ENCODE data around the gene CALR3. TPM values are rescaled to one million over a fixed set of nuclear protein-coding genes. Genes with fewer than 3 reads are reported as not detected.
A peak's percentile ranks its signal among the peaks of the same experiment; 100 is the strongest.

The CALR3 gene
- total RNA-seq, 2 donors from 2014 or later: not detected

DNA sequence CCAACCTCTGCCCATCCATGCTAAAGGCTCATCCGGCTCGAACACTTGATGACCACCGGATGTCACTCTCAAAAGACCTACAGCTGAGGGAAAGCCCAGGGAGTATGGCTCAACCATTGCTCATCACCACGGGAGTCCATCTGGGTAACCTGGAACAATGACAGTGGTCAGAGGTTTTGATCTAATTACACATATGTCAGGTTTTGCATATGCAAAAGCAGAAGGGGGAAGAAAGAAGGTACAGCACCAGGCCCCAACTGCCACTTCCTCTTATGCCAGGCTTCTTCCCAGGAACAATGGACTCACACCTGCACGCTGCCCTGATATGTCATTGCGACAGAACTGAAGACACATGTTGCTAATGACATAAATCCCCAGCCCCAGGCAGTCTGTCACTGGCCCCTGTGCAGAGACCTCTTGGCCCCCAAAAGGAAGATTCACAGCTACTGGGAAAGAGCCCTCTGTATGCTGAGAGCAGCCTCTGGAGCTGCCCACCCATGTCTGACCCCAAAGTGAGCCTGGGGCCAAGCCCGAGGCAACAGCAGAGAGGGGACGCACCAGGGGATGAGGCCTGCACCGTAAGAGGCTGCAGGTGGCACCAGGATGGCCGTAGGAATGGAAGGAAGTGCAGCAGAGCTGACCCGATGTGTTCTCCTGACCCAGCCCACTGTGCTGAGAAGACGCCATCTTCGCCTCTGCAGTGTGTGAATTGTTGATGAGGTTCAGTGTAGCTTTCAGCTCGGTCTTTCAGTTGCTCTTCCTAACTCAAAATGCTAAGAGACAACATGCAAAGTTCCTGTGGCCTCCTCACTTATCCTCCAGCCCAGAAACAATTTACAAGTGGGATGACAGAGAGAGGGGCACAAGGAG, 50.5 kb downstream of the CALR3 start:
- ATAC-seq (no peak), DNase-seq (no peak)
- intact Hi-C loops (cut with DNase I, micrococcal nuclease): no loop called here

DNA sequence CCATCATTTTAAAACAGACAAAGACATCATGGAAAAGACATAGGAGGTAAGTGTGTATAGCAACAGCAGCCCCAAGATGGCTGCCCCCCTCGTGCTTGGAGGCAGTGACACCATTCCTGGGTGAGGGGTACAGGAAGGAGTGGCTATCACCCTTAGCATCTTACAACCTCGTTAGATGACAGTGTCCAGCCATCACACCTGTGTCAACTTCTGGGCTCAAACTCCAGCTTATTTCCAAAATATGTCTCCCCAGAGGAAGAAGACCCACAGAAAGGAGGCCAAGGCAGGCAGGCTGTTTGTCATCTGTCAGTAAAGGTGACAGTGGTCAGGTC, 51.7 kb downstream of the CALR3 start:
- intact Hi-C loops (cut with DNase I, micrococcal nuclease): no loop called here
- no peak for ATAC-seq
- no peak for DNase-seq

GRCh38 chr19:16442386-16443276, 53.3 kb downstream of the CALR3 start:
- ATAC-seq (peak; percentile 93), DNase-seq (peak; percentile 83 to 85)
- intact Hi-C loops (cut with DNase I, micrococcal nuclease): no loop called here

DNA sequence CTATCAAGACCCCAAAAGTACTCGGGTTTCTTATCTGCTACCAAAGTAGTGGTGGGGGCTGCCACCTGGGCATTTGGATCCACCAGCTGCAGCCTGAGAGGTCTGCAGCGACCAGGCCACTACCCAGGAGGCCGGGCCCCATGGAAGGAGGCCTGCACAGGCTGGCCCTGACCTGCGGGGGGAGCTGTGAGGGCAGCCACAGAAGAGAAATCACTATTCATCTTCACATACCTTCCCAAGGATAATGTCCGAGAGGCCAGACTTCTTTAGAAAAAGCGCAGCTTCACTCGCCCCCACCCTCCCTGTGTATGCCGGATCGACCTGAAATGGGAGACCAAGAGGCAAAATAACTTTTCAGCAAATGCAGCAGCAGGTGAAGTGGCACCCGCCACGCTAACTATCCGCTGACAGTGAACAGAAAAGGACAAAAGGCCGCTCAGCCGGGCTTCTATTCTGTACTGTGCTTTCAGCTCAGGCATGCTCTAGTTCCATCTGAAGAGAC, 54.3 kb downstream of the CALR3 start:
- DNase-seq: no peak
- ATAC-seq: peak; percentile 41
- intact Hi-C loops (cut with DNase I, micrococcal nuclease): no loop called here

GRCh38 chr19:16436780-16437332, 59.1 kb downstream of the CALR3 start:
- intact Hi-C loops (cut with DNase I, micrococcal nuclease): no loop called here
- no peak for DNase-seq
- ATAC-seq: no peak

DNA sequence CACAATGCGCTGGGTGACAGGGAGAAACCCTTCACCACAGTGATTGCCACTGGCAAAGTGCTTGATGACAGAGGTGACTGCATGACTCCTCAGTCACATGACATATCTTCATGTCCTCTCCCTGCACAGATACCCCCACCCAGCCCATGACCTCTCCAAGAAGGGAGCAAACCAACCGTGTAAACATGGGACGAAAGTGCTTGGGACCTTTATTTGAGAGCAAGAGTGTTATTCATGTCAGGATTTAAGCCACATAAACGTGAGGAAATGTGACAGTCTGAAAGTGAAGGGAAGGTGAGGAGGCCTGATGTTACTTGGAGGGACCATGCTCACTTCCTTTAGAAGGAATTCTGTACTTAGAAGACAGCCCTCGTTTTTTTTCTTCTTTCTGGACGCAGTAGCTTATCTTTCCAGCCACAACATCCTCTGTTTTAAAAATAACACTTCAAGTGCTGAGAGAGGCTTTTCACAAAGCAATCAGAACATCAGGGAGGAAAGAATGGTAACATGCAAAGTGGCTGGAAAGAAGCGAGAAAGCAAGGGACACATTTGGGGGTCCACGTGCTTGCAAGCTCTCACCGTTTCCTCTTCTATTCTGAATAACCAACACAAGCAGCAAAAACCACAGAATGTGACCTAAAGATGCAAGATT, 59.8 kb downstream of the CALR3 start:
- DNase-seq (no peak), ATAC-seq (no peak)
- intact Hi-C loops (cut with DNase I, micrococcal nuclease): no loop called here

DNA sequence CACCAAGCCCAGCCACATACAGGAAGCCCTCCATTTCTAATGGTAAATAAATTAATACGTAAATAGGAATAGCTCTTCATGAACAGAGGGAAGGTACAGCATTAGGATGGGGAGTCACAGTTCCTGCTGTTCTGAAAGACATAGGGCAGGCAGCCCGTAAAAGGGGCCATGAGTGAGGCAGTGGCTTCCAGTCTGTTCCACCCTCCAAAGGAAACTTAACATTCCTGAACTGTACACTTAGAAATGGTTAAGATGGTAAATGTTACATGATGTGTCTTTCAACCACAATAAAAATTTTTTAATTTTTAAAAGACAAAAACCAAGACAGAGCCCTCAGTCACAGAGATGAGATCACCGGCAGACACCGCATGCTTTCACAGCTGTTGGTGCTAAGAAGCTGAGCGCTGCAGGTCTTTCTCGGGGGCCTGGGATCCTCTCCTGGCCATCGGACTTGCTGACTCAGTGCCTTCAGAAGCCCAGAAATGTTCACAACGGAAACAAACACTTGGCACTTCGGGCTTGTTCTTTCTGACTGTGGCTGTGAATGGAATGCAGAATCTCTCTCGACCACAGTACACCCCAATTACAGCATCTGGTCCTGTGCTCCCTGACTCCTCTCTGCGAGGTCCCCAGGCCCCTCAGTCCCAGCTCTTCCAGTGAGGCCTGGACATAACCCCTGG, 60.6 kb downstream of the CALR3 start:
- peak; percentile 19 for ATAC-seq
- DNase-seq: peak in 1 of 2 donors; percentile 46
- intact Hi-C loops (cut with DNase I, micrococcal nuclease): no loop called here

DNA sequence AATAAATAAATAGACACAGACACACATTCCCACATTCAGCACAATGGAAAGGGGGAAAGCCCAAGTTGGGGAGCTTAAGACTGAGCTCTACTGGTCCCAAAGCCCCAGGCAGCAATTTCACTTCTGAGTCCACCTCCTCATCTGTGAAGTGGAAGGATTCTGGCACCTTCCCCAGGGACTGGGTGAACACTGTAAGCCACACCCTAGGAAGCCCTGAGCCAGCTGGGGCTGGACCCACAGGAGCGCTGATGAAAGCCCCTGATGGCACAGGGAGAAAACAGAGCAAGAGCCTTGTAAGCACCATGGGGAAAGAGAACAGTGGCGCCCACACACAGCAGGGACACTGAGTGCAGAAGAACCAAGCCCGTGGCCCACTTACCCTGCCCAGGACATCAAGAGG, 62.0 kb downstream of the CALR3 start:
- intact Hi-C loops (cut with DNase I, micrococcal nuclease): no loop called here
- DNase-seq: no peak
- ATAC-seq: no peak

DNA sequence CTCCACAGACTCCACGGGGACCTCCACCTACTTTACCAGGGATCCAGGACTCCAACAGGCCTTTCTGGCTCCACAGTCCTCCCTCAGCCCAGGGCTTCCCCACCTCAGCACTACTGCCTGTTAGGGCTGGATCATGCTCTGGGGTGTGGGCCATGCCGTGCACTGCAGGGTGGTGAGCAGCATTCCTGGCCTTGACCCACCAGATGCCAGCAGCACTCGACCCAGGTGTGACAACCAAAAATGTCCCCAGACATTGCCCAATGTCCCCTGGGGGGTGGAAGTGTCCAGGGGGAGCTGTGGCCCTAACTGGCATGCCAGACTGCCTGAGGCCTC, 66.2 kb downstream of the CALR3 start:
- intact Hi-C loops (cut with DNase I, micrococcal nuclease): no loop called here
- DNase-seq (no peak), ATAC-seq (no peak)

- intact Hi-C loops (cut with DNase I, micrococcal nuclease): no loop called here
- peak in 1 of 2 donors; percentile 41 for DNase-seq
- ATAC-seq: peak; percentile 25
These were observed 66.8 kb downstream of the CALR3 start for GRCh38 chr19:16429066-16429758.

Other genes with a start within 250 kb of the CALR3 start
- 10 to 100 TPM; 28.2 to 29.4 TPM for gene KLF2, start 171.3 kb downstream of the CALR3 start, total RNA-seq
- 10 to 100 TPM; 33.4 to 41.1 TPM for gene EPS15L1, start 24.2 kb downstream of the CALR3 start, total RNA-seq
- gene C19orf44, start 227 bp upstream of the CALR3 start, total RNA-seq: 1 to 10 TPM; 1.4 to 2.4 TPM
- 10 to 100 TPM; 32.1 to 41.5 TPM for gene CHERP, start 46.3 kb upstream of the CALR3 start, total RNA-seq
- gene SLC35E1, start 76.2 kb upstream of the CALR3 start, total RNA-seq: 10 to 100 TPM; 35.8 to 37.7 TPM
- gene MED26, start 132.0 kb upstream of the CALR3 start, total RNA-seq: 10 to 100 TPM in 1 of 2 donors, 1 to 10 TPM in 1; 9.0 to 10.4 TPM
- gene SMIM7, start 164.0 kb upstream of the CALR3 start, total RNA-seq: 10 to 100 TPM; 70.7 to 75.0 TPM
- 1 to 10 TPM; 6.4 to 9.1 TPM for gene TMEM38A, start 165.0 kb upstream of the CALR3 start, total RNA-seq
- gene NWD1, start 223.7 kb upstream of the CALR3 start, total RNA-seq: under 1 TPM; 0.52 to 0.81 TPM

Data from left colon (tissue), 2 donors.